ENCODE data around the gene ABHD4. TPM values are rescaled to one million over a fixed set of nuclear protein-coding genes. Genes with fewer than 3 reads are reported as not detected.
A peak's percentile ranks its signal among the peaks of the same experiment; 100 is the strongest.

ABHD4 gene
- total RNA-seq, 1 donor from 2014 or later: 10.7 TPM

DNA sequence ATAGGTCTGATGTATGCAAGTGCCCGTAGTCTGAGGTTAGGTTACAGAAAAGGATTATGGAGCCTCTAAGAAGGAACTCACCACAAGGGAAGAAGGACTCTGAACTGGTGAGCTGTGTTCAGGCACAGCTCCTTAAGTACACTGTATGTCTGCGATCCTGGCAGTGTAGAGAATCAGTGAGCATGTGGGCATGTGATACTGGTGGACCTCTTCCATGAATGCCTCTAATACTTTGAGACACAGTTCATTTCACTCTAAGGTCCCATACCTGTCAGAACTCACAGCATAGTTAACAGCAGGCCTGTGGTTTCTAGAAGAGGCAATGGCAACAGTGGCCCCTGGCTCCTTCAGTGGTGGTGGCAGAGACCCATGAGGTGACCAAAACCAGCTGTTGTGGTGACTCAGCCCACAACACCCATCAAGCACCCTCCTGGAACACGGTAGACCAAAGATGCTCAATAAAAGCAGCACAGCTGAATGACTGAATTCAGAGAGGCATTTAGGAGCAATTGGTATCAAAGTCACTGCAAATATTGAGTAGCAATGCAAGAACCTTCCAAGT is 52.9 kb downstream of the ABHD4 start:
- no peak overlapping the region for H3K4me3 ChIP-seq (ENCODE audit: low read depth, low read length)
- TF ChIP-seq, protein P1, sequence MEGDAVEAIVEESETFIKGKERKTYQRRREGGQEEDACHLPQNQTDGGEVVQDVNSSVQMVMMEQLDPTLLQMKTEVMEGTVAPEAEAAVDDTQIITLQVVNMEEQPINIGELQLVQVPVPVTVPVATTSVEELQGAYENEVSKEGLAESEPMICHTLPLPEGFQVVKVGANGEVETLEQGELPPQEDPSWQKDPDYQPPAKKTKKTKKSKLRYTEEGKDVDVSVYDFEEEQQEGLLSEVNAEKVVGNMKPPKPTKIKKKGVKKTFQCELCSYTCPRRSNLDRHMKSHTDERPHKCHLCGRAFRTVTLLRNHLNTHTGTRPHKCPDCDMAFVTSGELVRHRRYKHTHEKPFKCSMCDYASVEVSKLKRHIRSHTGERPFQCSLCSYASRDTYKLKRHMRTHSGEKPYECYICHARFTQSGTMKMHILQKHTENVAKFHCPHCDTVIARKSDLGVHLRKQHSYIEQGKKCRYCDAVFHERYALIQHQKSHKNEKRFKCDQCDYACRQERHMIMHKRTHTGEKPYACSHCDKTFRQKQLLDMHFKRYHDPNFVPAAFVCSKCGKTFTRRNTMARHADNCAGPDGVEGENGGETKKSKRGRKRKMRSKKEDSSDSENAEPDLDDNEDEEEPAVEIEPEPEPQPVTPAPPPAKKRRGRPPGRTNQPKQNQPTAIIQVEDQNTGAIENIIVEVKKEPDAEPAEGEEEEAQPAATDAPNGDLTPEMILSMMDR (conservative IDR thresholded peaks at IDR 0.05; ENCODE audit: low read depth, low read length): no peak
- no peak for DNase-seq (ENCODE audit: low read depth)

DNA sequence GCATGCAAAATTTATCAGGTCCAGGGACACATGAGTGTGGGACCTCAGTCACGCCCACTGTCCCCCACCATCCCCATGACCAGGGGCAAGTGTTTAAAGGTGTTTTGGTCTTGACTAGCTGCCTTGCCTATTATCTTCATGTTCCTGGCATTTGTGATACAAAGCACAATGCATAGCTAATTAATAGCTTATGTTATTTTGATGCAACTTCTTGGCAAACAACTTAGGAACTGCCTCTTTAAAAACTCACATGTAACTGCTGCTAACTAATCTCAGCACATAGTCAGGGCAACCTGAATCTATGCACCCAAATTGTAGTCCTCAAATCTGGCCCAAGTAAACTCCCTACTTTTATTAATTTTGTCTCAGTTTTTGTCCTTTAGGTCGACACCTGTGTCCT is 53.5 kb downstream of the ABHD4 start:
- no peak for DNase-seq (ENCODE audit: low read depth)
- TF ChIP-seq, protein P1 (conservative IDR thresholded peaks at IDR 0.05; ENCODE audit: low read depth, low read length): no peak
- H3K4me3 ChIP-seq (ENCODE audit: low read depth, low read length): no peak overlapping the region

DNA sequence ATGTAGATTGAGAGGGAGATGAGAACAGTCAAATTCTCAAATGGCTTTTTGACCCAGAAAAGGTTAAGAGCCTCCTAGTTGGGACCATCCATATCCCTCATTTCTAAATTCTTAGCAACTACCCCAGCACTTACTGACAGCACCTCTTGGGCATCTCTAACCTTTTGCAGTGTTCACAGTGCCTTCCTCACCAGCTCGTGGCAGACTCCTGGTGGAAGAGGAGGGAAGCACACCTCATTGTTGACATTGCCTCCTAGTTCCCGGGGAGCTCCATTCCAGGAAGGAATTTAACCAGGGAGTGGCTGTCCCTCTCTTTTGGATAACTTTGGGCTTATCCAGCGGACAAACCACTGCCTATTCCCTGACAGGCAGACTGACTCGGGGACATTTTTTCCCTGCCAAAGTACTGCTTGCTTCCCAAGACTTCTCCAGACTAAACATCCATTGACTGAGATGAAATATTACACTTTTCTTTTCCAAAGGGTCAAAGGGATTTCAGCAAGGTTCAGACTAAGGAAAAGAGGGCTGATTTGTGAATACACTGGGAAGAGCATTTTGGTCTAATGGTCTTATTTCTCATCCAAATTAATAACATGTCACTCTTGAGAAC is 55.0 kb downstream of the ABHD4 start:
- TF ChIP-seq, protein P1 (conservative IDR thresholded peaks at IDR 0.05; ENCODE audit: low read depth, low read length): peak; percentile 98
- no peak for DNase-seq (ENCODE audit: low read depth)
- H3K4me3 ChIP-seq (ENCODE audit: low read depth, low read length): no peak overlapping the region

DNA sequence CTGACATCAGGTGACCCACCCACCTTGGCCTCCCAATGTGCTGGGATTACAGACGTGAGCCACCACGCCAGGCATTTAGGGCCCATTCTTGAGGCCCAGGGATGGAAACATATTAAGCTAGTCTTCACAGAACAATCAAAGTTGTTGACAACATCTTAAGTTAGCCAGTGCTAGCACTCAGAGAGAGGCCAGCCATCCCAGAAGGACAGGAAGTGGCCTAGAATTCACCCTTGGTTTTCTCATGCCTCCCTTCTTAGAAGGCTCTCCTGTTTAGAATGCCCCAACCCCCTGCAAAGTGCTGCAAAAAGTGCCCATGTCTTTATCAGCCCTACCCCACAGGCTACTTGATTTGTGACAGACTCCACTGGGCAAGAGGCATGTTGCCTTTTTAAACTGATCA is 58.1 kb downstream of the ABHD4 start:
- TF ChIP-seq, protein P1 (conservative IDR thresholded peaks at IDR 0.05; ENCODE audit: low read depth, low read length): no peak
- no peak for DNase-seq (ENCODE audit: low read depth)
- H3K4me3 ChIP-seq (ENCODE audit: low read depth, low read length): no peak overlapping the region

DNA sequence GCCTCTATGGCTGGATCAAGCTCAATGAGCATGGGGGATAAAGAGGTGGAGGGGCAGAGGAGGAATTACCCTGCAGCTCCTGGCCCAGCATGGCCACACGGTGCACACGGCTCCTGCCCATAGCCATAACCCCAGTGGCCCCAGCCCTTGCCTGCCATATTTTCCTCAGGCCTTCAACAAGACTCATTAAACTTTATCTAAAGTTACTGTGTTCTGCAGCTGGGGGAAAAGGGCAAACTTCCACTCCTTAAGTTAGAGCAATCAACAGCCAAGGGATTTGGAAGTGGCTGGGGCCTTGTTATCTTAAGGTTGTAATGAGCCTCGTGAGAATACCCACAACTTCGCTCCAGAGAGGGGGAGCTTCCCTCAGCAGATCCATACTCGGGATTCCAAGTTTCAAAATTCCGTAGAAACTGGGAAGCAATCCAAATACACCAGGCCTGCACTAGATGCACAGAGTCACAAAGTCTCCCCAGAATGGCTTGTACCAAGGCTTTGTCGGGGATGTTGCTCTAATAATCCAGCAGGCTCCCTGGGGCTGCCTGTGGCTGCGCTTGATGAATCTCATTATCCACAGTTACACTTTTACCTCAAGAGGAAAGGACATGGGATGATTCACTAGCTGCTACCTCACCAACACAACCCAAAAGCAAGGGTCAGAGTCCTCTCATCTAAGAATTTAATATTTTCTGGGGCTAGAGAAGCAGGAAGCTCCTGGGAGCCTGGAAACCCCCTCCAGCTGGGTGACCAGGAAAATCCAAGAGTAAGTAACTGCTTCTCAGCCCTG is 59.0 kb downstream of the ABHD4 start:
- no peak overlapping the region for H3K4me3 ChIP-seq (ENCODE audit: low read depth, low read length)
- TF ChIP-seq, protein P1 (conservative IDR thresholded peaks at IDR 0.05; ENCODE audit: low read depth, low read length): no peak
- DNase-seq (ENCODE audit: low read depth): peak; percentile 88

DNA sequence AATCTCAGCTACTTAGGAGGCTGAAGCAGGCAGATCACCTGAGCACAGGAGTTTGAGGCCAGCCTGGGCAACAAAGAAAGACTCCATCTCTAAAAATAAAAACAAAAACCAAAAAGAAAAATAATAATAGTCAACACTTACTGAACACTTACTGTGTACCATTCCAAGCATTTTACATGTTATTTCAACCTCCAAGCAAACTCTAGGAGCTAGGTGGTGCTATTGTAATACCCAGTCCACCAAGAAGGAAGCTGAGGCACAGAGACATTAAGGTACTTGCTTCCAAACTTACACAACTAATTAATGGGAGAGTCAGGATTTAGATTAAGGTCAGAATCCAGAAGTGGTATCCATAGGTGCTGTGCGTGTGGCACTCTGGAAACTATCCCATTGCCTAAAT is 59.8 kb downstream of the ABHD4 start:
- TF ChIP-seq, protein P1 (conservative IDR thresholded peaks at IDR 0.05; ENCODE audit: low read depth, low read length): peak; percentile 73
- no peak for DNase-seq (ENCODE audit: low read depth)

More for the DNA sequence above, 59.8 kb downstream of the ABHD4 start:
- H3K4me3 ChIP-seq (ENCODE audit: low read depth, low read length): no peak overlapping the region

All from epithelial cell of proximal tubule (primary cell).